Measurements from ENCODE around the gene MACROH2A1.

Gene MACROH2A1

DNA sequence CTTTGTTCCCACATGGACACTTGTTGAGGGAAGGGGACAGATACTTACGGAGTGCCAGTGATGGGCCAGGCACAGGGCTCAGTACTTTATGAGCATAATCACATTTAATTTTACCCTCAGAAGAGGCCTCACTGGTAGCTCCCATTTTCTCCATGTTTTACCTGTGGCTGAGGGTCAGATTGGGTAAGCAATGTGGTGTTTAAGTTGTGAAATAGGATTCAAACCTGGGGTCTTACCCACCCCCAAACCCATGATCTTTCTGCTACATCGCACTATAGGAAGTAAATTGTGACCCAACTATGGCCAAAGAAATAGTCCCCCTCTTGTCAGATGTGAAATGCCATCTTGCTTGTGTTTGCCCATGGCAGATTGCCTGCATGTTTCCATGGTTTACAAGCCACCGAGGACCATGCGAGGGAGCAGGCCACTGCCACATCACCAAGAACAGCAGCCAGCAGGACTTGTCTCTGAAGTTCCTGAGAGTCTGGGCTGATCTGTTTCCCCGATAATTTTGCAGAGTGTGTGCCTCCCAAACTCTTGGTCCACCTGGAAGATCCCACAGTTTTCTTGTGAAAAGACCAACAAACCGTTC lies 95.4 kb downstream of the MACROH2A1 start:
- TF ChIP-seq, protein P1, sequence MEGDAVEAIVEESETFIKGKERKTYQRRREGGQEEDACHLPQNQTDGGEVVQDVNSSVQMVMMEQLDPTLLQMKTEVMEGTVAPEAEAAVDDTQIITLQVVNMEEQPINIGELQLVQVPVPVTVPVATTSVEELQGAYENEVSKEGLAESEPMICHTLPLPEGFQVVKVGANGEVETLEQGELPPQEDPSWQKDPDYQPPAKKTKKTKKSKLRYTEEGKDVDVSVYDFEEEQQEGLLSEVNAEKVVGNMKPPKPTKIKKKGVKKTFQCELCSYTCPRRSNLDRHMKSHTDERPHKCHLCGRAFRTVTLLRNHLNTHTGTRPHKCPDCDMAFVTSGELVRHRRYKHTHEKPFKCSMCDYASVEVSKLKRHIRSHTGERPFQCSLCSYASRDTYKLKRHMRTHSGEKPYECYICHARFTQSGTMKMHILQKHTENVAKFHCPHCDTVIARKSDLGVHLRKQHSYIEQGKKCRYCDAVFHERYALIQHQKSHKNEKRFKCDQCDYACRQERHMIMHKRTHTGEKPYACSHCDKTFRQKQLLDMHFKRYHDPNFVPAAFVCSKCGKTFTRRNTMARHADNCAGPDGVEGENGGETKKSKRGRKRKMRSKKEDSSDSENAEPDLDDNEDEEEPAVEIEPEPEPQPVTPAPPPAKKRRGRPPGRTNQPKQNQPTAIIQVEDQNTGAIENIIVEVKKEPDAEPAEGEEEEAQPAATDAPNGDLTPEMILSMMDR (IDR thresholded peaks at IDR 0.05; ENCODE audit: poor library complexity, severe bottlenecking), result no peak
- H3K36me3 ChIP-seq (ENCODE audit: low read depth), result no peaks in the 10 kb centered on the region
- no peaks in the 10 kb centered on the region for H3K9me3 ChIP-seq (ENCODE audit: severe bottlenecking)
- no peak overlapping the region for H3K4me3 ChIP-seq (ENCODE audit: severe bottlenecking)
- ATAC-seq (ENCODE audit: low read depth) (no peak), DNase-seq (ENCODE audit: low spot score) (no peak)
- H3K4me1 ChIP-seq (ENCODE audit: insufficient read depth, poor library complexity, severe bottlenecking), result peaks cover 3% of the 10 kb centered on the region
- no peak overlapping the region for H3K27ac ChIP-seq (ENCODE audit: poor library complexity, severe bottlenecking)
- H3K27me3 ChIP-seq (ENCODE audit: insufficient read depth, poor library complexity, severe bottlenecking), result no peaks in the 10 kb centered on the region

DNA sequence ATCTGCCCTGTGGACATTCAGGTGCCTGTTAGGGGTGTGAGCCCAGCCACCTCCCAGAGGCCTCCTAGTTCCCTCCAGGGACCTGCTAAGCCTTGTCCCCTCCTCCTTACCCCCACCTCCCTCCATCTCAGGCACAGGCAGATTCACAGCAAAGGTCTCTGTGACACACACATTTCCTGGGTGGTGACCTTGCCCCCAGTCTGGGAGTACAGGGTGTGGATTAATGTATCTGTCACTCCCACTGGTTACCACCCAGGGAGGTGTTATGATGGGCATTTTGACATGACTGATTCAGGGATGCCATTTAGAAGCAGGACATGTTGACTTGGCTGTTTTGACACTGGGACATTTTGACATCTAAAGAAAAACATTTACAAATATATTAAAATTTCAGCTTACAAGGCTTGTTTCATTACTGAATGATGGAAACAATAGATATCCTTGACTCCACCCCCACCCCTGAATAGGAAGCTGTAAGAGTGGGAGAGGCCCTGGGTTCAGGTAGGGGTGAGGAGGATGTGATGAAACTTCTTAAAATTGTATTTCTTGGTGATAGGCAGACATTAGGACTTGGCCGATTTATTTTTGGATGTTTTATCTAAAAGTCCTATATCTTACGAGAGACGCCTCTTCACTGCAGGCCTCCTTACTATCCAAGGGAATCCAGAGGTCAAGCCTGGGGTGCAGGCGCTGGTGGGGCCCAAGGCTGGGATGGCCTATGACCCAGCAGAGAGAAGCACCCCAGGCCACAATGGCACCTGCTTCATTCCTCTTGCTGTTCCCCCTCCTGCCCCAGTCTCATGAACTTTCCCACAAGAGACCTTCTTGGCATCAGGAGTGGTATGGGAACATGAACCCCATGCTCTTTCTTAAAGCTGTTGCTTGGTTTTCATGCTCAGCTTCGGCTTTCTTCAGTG lies 101.9 kb downstream of the MACROH2A1 start:
- Histone ChIP-seq H3K27me3 (ENCODE audit: insufficient read depth, poor library complexity, severe bottlenecking) (no peaks in the 10 kb centered on the region), H3K4me3 (ENCODE audit: severe bottlenecking) (no peak overlapping the region), H3K27ac (ENCODE audit: poor library complexity, severe bottlenecking) (no peak overlapping the region), H3K36me3 (ENCODE audit: low read depth) (no peaks in the 10 kb centered on the region), H3K4me1 (ENCODE audit: insufficient read depth, poor library complexity, severe bottlenecking) (no peaks in the 10 kb centered on the region), H3K9me3 (ENCODE audit: severe bottlenecking) (no peaks in the 10 kb centered on the region)
- ATAC-seq (ENCODE audit: low read depth) (no peak), DNase-seq (ENCODE audit: low spot score) (no peak)
- TF ChIP-seq, protein P1 (IDR thresholded peaks at IDR 0.05; ENCODE audit: poor library complexity, severe bottlenecking), result no peak

DNA sequence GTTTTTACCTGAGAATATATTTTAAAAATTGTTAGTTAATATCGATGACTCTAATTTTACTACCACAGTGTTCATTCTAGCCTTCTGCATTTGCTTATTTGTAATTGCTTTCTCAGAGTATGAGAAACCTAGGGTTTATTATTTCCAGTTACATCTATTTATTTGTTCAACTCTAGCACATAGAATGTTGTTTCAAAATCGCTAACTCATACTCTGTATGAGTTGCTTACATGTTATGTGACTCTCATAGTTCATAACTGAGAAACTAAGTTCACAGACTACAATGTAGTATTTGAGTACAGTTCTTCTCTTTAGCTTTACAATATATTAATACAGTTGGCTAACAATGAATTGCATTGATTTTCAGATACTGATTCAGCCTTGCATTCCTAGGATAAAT lies 103.2 kb downstream of the MACROH2A1 start:
- H3K9me3 ChIP-seq (ENCODE audit: severe bottlenecking), result no peaks in the 10 kb centered on the region
- DNase-seq (ENCODE audit: low spot score), result no peak
- H3K4me1 ChIP-seq (ENCODE audit: insufficient read depth, poor library complexity, severe bottlenecking), result no peaks in the 10 kb centered on the region
- TF ChIP-seq, protein P1 (IDR thresholded peaks at IDR 0.05; ENCODE audit: poor library complexity, severe bottlenecking), result no peak
- no peak for ATAC-seq (ENCODE audit: low read depth)
- no peaks in the 10 kb centered on the region for H3K27me3 ChIP-seq (ENCODE audit: insufficient read depth, poor library complexity, severe bottlenecking)
- H3K36me3 ChIP-seq (ENCODE audit: low read depth), result no peaks in the 10 kb centered on the region
- H3K27ac ChIP-seq (ENCODE audit: poor library complexity, severe bottlenecking), result no peak overlapping the region
- no peak overlapping the region for H3K4me3 ChIP-seq (ENCODE audit: severe bottlenecking)

DNA sequence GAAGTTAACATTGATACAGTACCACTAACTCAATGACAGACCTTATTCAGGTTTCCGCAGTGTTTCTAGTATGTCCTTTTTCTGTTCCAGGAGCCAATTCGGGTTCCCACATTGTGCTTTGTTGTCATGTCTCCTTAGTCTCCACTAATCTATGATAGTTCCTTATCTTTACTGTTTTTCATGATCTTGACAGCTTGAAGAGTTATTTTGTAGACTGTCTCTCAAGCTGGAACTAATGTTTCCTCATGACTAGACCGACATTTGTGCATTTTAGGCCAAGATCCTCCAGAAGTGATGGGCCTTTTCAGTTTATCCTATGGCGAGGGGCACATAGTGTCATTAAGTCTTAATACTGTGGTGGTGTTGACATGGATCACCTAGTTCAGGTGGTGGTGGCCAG lies 104.2 kb downstream of the MACROH2A1 start:
- ATAC-seq (ENCODE audit: low read depth) (no peak), DNase-seq (ENCODE audit: low spot score) (no peak)
- Histone ChIP-seq H3K4me3 (ENCODE audit: severe bottlenecking) (no peak overlapping the region), H3K27me3 (ENCODE audit: insufficient read depth, poor library complexity, severe bottlenecking) (no peaks in the 10 kb centered on the region), H3K36me3 (ENCODE audit: low read depth) (no peaks in the 10 kb centered on the region), H3K27ac (ENCODE audit: poor library complexity, severe bottlenecking) (no peak overlapping the region), H3K9me3 (ENCODE audit: severe bottlenecking) (no peaks in the 10 kb centered on the region), H3K4me1 (ENCODE audit: insufficient read depth, poor library complexity, severe bottlenecking) (no peaks in the 10 kb centered on the region)
- TF ChIP-seq, protein P1 (IDR thresholded peaks at IDR 0.05; ENCODE audit: poor library complexity, severe bottlenecking), result no peak

DNA sequence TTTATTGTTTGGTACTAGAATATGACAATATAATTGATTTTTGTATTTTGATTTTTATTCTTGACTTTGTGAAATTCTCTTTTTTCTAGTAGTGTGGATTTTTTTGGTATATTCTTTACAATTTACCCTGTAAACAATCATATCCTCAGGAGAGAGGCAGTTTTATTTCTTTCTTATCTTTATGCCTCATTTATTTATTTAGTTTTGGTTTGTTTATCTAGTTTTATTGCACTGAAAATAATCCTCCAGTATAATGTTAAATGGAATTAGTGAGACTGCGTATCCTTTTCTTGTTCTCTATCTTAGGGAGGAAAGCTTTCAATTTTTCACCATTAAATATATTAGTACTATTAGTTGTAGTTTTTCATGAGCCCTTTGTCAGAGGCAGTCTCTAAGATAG lies 109.4 kb downstream of the MACROH2A1 start:
- H3K4me3 ChIP-seq (ENCODE audit: severe bottlenecking), result no peak overlapping the region
- no peak for DNase-seq (ENCODE audit: low spot score)
- peaks cover 18% of the 10 kb centered on the region for H3K27me3 ChIP-seq (ENCODE audit: insufficient read depth, poor library complexity, severe bottlenecking)
- TF ChIP-seq, protein P1 (IDR thresholded peaks at IDR 0.05; ENCODE audit: poor library complexity, severe bottlenecking), result no peak
- no peak overlapping the region for H3K27ac ChIP-seq (ENCODE audit: poor library complexity, severe bottlenecking)
- H3K36me3 ChIP-seq (ENCODE audit: low read depth), result no peaks in the 10 kb centered on the region
- peaks cover 9% of the 10 kb centered on the region for H3K9me3 ChIP-seq (ENCODE audit: severe bottlenecking)
- ATAC-seq (ENCODE audit: low read depth), result no peak
- H3K4me1 ChIP-seq (ENCODE audit: insufficient read depth, poor library complexity, severe bottlenecking), result no peaks in the 10 kb centered on the region

All from RWPE2 (cell line).